ENCODE results near the gene RPS3. TPM values are rescaled to one million over a fixed set of nuclear protein-coding genes. Genes with fewer than 3 reads are reported as not detected.

Gene RPS3
- polyA plus RNA-seq, 5 donors, result 3,079 to 3,630 (median 3,579) TPM

- peak; percentile 37 to 52 for DNase-seq
Observed at GRCh38 chr11:75429902-75430713, 30.8 kb downstream of the RPS3 start.

GRCh38 chr11:75430714-75431532, 31.6 kb downstream of the RPS3 start:
- no peak for DNase-seq

GRCh38 chr11:75431533-75432525, 32.5 kb downstream of the RPS3 start:
- no peak for DNase-seq

GRCh38 chr11:75432911-75433321, 33.6 kb downstream of the RPS3 start, which contains the start of gene KLHL35:
TSS of gene KLHL35 (minus strand) at chr11:75433203. CDS start at chr11:75430629, 2,574 bp downstream.
- DNase-seq, result no peak

- DNase-seq, result no peak
Observed at GRCh38 chr11:75433443-75433842, 34.1 kb downstream of the RPS3 start.

GRCh38 chr11:75434051-75434450, 34.7 kb downstream of the RPS3 start:
- DNase-seq, result no peak

- DNase-seq, result no peak
Observed at GRCh38 chr11:75434886-75435570, 35.7 kb downstream of the RPS3 start.

GRCh38 chr11:75435571-75435925, 36.2 kb downstream of the RPS3 start:
- DNase-seq, result no peak

- DNase-seq, result no peak
Observed at GRCh38 chr11:75436806-75437205, 37.5 kb downstream of the RPS3 start.

- no peak for DNase-seq
Observed at GRCh38 chr11:75437966-75438659, 38.8 kb downstream of the RPS3 start.

- no peak for DNase-seq
Observed at GRCh38 chr11:75439026-75439425, 39.7 kb downstream of the RPS3 start.

GRCh38 chr11:75439495-75440120, 40.3 kb downstream of the RPS3 start:
- DNase-seq, result no peak

- DNase-seq, result no peak
Observed at GRCh38 chr11:75440960-75441803, 41.9 kb downstream of the RPS3 start.

GRCh38 chr11:75441804-75442132, 42.5 kb downstream of the RPS3 start:
- no peak for DNase-seq

- DNase-seq, result no peak
Observed at GRCh38 chr11:75442161-75442885, 43.0 kb downstream of the RPS3 start.

- no peak for DNase-seq
Observed at GRCh38 chr11:75443043-75443442, 43.7 kb downstream of the RPS3 start.

GRCh38 chr11:75445315-75445953, 46.1 kb downstream of the RPS3 start:
- peak; percentile 30 to 60 for DNase-seq

- DNase-seq, result no peak
Observed at GRCh38 chr11:75447415-75447814, 48.1 kb downstream of the RPS3 start.

Data from right lung (tissue), 5 donors.